Measurements from ENCODE around the gene MAGEA11.
"Not testable (repeated sequence)": the region's sequence is repeated elsewhere in the genome, so short reads cannot be mapped to it uniquely, and the experiment has no call there.

MAGEA11 gene

DNA sequence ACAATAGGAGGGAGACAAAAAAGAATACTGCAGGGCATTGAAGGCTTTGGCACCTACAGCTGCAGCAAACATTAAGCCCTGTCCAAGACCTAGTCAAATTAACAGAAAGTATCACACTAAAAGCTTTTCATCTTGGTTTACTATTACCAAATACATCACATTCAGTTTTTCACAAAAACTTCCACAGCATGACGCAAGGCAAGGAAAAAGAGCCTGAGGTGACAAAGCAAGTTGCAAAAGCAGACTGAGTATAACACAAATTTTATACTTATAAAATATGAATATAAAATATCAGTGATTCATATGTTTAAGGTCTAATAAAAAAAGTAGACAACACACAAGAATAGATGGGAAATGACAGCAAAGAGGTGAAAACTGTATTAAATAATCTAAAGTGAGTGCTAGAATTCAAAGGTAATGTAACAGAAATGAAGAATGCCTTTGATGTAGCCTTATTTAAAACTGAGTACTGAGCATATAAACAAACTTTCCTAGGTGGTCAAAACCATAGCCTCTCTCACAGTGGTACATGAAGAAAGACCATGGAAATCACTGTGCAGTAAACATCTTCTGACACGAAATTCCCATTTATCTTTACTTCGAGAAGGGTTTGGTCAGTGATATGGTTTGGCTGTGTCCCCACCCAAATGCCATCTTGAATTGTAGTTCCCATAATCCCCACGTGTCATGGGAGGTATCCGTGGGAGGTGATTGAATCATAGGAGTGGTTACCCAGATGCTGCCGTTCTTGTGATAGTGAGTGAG is 27.7 kb upstream of the MAGEA11 start:
- TF ChIP-seq MYC (IDR thresholded peaks at IDR 0.05; ENCODE audit: low read depth, low read length) (no peak), POLR2A (IDR thresholded peaks at IDR 0.05; ENCODE audit: extremely low read depth, insufficient read length) (no peak)
- TF ChIP-seq, protein P1, sequence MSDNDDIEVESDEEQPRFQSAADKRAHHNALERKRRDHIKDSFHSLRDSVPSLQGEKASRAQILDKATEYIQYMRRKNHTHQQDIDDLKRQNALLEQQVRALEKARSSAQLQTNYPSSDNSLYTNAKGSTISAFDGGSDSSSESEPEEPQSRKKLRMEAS (IDR thresholded peaks at IDR 0.05; ENCODE audit: low read depth, low read length) = no peak
- TF ChIP-seq, protein P2, sequence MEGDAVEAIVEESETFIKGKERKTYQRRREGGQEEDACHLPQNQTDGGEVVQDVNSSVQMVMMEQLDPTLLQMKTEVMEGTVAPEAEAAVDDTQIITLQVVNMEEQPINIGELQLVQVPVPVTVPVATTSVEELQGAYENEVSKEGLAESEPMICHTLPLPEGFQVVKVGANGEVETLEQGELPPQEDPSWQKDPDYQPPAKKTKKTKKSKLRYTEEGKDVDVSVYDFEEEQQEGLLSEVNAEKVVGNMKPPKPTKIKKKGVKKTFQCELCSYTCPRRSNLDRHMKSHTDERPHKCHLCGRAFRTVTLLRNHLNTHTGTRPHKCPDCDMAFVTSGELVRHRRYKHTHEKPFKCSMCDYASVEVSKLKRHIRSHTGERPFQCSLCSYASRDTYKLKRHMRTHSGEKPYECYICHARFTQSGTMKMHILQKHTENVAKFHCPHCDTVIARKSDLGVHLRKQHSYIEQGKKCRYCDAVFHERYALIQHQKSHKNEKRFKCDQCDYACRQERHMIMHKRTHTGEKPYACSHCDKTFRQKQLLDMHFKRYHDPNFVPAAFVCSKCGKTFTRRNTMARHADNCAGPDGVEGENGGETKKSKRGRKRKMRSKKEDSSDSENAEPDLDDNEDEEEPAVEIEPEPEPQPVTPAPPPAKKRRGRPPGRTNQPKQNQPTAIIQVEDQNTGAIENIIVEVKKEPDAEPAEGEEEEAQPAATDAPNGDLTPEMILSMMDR (IDR thresholded peaks at IDR 0.05; ENCODE audit: low read depth, low read length) = no peak
- DNase-seq (ENCODE audit: low read depth) = no peak
- H3K4me3 ChIP-seq (ENCODE audit: low read depth, low read length) = no peak overlapping the region

DNA sequence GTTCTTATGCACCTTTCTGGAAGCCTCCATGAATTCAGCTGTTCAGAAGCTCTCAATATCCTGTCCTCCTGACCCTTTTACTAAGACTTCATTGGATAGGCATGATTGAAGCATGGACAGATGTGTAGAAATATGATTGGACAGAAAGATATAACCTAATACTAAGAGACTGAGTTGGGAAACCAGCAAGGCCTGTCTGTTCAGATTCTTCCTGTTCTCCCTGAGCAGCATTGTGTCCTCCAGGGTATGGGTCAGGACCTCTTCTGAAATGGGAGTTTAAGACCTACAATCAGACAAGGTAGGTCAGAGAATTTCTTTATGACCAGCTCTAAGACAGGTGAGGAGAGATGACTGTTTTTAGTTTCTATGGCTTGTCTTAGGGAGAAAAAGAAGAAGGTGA is 23.9 kb upstream of the MAGEA11 start:
- DNase-seq (ENCODE audit: low read depth) = no peak
- H3K4me3 ChIP-seq (ENCODE audit: low read depth, low read length) = no peak overlapping the region
- TF ChIP-seq, protein P1 (IDR thresholded peaks at IDR 0.05; ENCODE audit: low read depth, low read length) = no peak

DNA sequence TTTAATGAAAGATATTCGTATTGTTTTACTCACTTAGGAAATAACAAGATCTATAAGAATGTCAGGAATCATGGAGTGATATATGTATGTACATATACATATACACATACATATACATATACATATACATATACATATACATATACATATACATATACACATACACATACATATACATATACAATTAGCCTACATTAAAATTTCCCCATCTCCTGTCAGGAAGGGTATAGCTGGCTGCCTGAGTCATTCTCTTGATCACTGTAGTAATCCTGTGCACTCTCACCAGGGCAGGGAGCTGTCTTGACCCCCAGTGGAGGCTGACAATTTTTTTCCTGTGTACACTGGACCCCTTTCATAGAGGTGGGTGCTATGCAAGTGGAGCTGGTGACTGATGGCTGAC is 23.3 kb upstream of the MAGEA11 start:
- no peak for TF ChIP-seq MYC (IDR thresholded peaks at IDR 0.05; ENCODE audit: low read depth, low read length)
- TF ChIP-seq POLR2A (IDR thresholded peaks at IDR 0.05; ENCODE audit: extremely low read depth, insufficient read length) = no peak
- TF ChIP-seq, protein P2 (IDR thresholded peaks at IDR 0.05; ENCODE audit: low read depth, low read length) = no peak
- TF ChIP-seq, protein P1 (IDR thresholded peaks at IDR 0.05; ENCODE audit: low read depth, low read length) = no peak
- no peak for DNase-seq (ENCODE audit: low read depth)
- no peak overlapping the region for H3K4me3 ChIP-seq (ENCODE audit: low read depth, low read length)

DNA sequence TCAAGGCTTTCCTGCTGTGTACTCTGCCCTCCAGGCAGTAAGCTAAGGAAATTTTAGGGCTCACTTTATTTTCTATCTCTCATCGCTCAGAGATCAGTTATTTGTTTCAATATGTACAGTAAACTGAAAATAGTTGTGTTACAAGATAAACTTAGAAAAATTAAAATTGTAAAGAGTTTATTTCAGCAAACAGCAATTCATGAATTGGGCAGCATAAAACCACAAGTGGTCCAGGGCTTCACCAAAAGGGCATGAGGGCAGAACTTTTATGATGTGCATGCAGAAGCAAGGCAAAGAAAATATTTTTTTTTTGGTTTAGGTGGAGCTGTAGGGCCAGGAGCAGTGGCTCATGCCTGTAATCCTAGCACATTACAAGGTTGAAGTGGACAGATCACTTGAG is 20.1 kb upstream of the MAGEA11 start:
- TF ChIP-seq POLR2A (IDR thresholded peaks at IDR 0.05; ENCODE audit: extremely low read depth, insufficient read length) (no peak), MYC (IDR thresholded peaks at IDR 0.05; ENCODE audit: low read depth, low read length) (no peak)
- TF ChIP-seq, protein P2 (IDR thresholded peaks at IDR 0.05; ENCODE audit: low read depth, low read length) = no peak
- TF ChIP-seq, protein P1 (IDR thresholded peaks at IDR 0.05; ENCODE audit: low read depth, low read length) = no peak
- H3K4me3 ChIP-seq (ENCODE audit: low read depth, low read length) = no peak overlapping the region
- DNase-seq (ENCODE audit: low read depth) = no peak

DNA sequence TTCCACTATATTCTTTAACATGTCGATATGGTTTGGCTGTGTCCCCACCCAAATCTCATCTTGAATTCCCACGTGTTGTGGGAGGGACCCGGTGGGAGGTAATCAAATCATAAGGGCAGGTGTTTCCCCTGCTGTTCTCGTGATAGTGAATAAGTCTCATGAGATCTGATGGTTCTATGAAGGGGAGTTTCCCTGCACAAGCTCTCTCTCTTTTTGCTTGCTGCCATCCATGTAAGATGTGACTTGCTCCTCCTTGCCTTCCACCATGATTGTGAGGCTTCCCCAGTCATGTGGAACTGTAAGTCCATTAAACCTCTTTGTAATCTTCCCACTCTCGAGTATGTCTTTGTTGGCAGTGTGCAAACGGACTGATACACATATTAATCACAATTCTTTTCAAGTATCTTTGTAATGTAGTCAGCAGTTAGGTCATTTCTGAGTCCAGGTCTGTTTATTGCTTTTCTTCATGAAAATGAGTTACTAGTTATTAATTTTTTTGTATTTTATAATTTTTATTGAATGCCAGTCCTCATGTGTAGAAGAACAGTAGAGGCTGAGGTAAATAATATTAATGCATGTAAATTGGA is 19.1 kb upstream of the MAGEA11 start:
- not testable (repeated sequence) for DNase-seq (ENCODE audit: low read depth); H3K4me3 ChIP-seq (ENCODE audit: low read depth, low read length)

DNA sequence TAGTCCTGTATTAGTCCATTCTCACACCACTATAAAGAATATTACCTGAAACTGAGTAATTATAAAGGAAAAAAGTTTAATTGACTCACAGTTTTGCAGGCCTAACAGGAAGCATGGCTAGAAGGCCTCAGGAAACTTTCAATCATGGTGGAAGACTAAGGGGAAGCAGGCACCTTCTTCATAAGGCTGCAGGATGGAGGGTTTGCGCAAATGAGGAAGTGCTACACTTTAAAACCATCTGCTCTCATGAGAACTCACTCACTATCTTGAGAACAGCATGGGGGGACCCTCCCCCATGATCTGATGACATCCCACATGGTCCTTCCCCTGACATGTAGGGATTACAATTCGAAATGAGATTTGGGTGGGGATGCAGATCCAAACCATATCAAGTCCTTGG is 12.1 kb upstream of the MAGEA11 start:
- H3K4me3 ChIP-seq (ENCODE audit: low read depth, low read length) = no peak overlapping the region
- TF ChIP-seq, protein P1 (IDR thresholded peaks at IDR 0.05; ENCODE audit: low read depth, low read length) = 0 out of 2 replicates have a peak, but pooled peaks have one; percentile 14
- TF ChIP-seq, protein P2 (IDR thresholded peaks at IDR 0.05; ENCODE audit: low read depth, low read length) = no peak
- peak; percentile 51 for DNase-seq (ENCODE audit: low read depth)
